ENCODE measurements around the gene EML6.

Gene EML6

GRCh38 chr2:54925022-54925421 lies 201.6 kb downstream of the EML6 start:
- no peak for DNase-seq

- DNase-seq, result no peak
Measured at GRCh38 chr2:54927085-54927750, 203.8 kb downstream of the EML6 start.

- no peak for DNase-seq
Measured at GRCh38 chr2:54927751-54928615, 204.5 kb downstream of the EML6 start.

GRCh38 chr2:54928719-54929118 lies 205.3 kb downstream of the EML6 start:
- no peak for DNase-seq

GRCh38 chr2:54931473-54931872 lies 208.0 kb downstream of the EML6 start:
- no peak for DNase-seq

- no peak for DNase-seq
Measured at GRCh38 chr2:54935389-54935788, 211.9 kb downstream of the EML6 start.

- DNase-seq, result no peak
Measured at GRCh38 chr2:54936766-54937165, 213.3 kb downstream of the EML6 start.

GRCh38 chr2:54939446-54940118 lies 216.1 kb downstream of the EML6 start:
- DNase-seq, result no peak

GRCh38 chr2:54940723-54941122 lies 217.3 kb downstream of the EML6 start:
- DNase-seq, result no peak

- DNase-seq, result no peak
Measured at GRCh38 chr2:54941248-54941984, 218.0 kb downstream of the EML6 start.

GRCh38 chr2:54942373-54942772 lies 218.9 kb downstream of the EML6 start:
- DNase-seq, result no peak

GRCh38 chr2:54944724-54945326 lies 221.4 kb downstream of the EML6 start:
- DNase-seq, result no peak

- DNase-seq, result no peak
Measured at GRCh38 chr2:54945391-54946219, 222.1 kb downstream of the EML6 start.

GRCh38 chr2:54946220-54946805 lies 222.9 kb downstream of the EML6 start:
- DNase-seq, result no peak

GRCh38 chr2:54947136-54947535 lies 223.7 kb downstream of the EML6 start:
- no peak for DNase-seq

- no peak for DNase-seq
Measured at GRCh38 chr2:54947646-54948045, 224.2 kb downstream of the EML6 start.

GRCh38 chr2:54948120-54948519 lies 224.7 kb downstream of the EML6 start:
- DNase-seq, result no peak

- no peak for DNase-seq
Measured at GRCh38 chr2:54949431-54949830, 226.0 kb downstream of the EML6 start.

- DNase-seq, result no peak
Measured at GRCh38 chr2:54950811-54951210, 227.3 kb downstream of the EML6 start.

GRCh38 chr2:54952425-54952824 lies 229.0 kb downstream of the EML6 start:
- no peak for DNase-seq

- DNase-seq, result no peak
Measured at GRCh38 chr2:54952978-54953456, 229.6 kb downstream of the EML6 start.

All from amniotic stem cell (primary cell).